Hepatocyte (in vitro differentiated cells): Measurements from ENCODE around the gene HSPA9. TPM values are rescaled to one million over a fixed set of nuclear protein-coding genes. Genes with fewer than 3 reads are reported as not detected.

Source experiments
- DNase-seq: peaks from one replicate; pipeline ENCODE4 v3.0.0-alpha.2; 2016; ENCODE audit warnings: low spot score
- H2AFZ ChIP-seq: fragments of 200-600 bp; sonication (generic); 2 replicates; pipeline ENCODE4 v1.6.0; 2016; ENCODE audit warnings: antibody characterized with exemption, mild to moderate bottlenecking
- H3K27ac ChIP-seq: fragments of 200-600 bp; sonication (generic); 2 replicates; pipeline ENCODE4 v1.5.1; 2016; ENCODE audit warnings: mild to moderate bottlenecking
- H3K27me3 ChIP-seq: fragments of 200-600 bp; sonication (generic); 2 replicates; pipeline ENCODE4 v1.6.1; 2016
- H3K36me3 ChIP-seq: fragments of 200-600 bp; sonication (generic); replicated peaks from 2 replicates; pipeline ENCODE4 v1.5.1; 2016; ENCODE audit warnings: low read depth; ENCODE audit not compliant: insufficient read depth
- H3K4me1 ChIP-seq: fragments of 200-600 bp; sonication (generic); 2 replicates; pipeline ENCODE4 v1.5.1; 2016; ENCODE audit warnings: mild to moderate bottlenecking, moderate library complexity; ENCODE audit not compliant: insufficient read depth
- H3K4me2 ChIP-seq: fragments of 200-600 bp; sonication (generic); 2 replicates; pipeline ENCODE4 v1.6.0; 2016
- H3K4me3 ChIP-seq: fragments of 200-600 bp; sonication (generic); 2 replicates; pipeline ENCODE4 v1.5.1; 2016; ENCODE audit warnings: mild to moderate bottlenecking
- H3K79me2 ChIP-seq: fragments of 200-600 bp; sonication (generic); 2 replicates; pipeline ENCODE4 v1.6.0; 2017; ENCODE audit warnings: mild to moderate bottlenecking
- H3K9me2 ChIP-seq: fragments of 200-600 bp; sonication (generic); replicated peaks from 2 replicates; pipeline ENCODE4 v1.6.0; 2017; ENCODE audit warnings: mild to moderate bottlenecking; ENCODE audit not compliant: insufficient read depth
- H3K9me3 ChIP-seq: fragments of 200-600 bp; sonication (generic); 2 replicates; pipeline ENCODE4 v1.5.1; 2016; ENCODE audit warnings: low read depth, mild to moderate bottlenecking
- H4K20me1 ChIP-seq: fragments of 200-600 bp; sonication (generic); 2 replicates; pipeline ENCODE4 v1.6.0; 2016; ENCODE audit warnings: mild to moderate bottlenecking; ENCODE audit not compliant: insufficient read depth, poor library complexity, severe bottlenecking
- EZH2 ChIP-seq: fragments of 200-600 bp; sonication (generic); IDR thresholded peaks from 2 replicates; pipeline ENCODE4 v1.6.1; 2016; ENCODE audit warnings: antibody characterized with exemption, mild to moderate bottlenecking, borderline replicate concordance
- EZH2phosphoT487 ChIP-seq: fragments of 200-600 bp; sonication (generic); IDR thresholded peaks from one replicate; pipeline ENCODE4 v1.6.1; 2018; ENCODE audit warnings: antibody characterized with exemption, mild to moderate bottlenecking, low read depth, moderate library complexity; ENCODE audit not compliant: unreplicated experiment, severe bottlenecking
- WGBS: methylation state at CpG from one replicate; pipeline ENCODE4 v1.1.6; 2016; ENCODE audit warnings: low lambda C conversion rate; ENCODE audit errors: missing lambda C conversion rate; 5-methylcytosine and 5-hydroxymethylcytosine counted together
- polyA plus RNA-seq: library from polyadenylated mRNA; unstranded; fragments of >200 nt; fragmentation: Nextera tagmentation; extraction: Ambion mirVana; gene quantifications from 2 replicates; pipeline ENCODE4 v1.2.1, GENCODE V29; 2016
- total RNA-seq: library from RNA; depleted of rRNA; stranded (reverse); fragments of >200 nt; gene quantifications from 2 replicates; pipeline ENCODE4 v1.2.3, GENCODE V29; 2014
- TF ChIP-seq, protein P1 (sequence below): fragments of 200-600 bp; sonication (generic); IDR thresholded peaks from 2 replicates; pipeline ENCODE4 v1.5.1; 2016; ENCODE audit warnings: antibody characterized with exemption, mild to moderate bottlenecking; ENCODE audit not compliant: poor library complexity

HSPA9 gene
- total and polyA plus RNA-seq, 2 experiments from 2014 or later, result 211 to 383 TPM

DNA sequence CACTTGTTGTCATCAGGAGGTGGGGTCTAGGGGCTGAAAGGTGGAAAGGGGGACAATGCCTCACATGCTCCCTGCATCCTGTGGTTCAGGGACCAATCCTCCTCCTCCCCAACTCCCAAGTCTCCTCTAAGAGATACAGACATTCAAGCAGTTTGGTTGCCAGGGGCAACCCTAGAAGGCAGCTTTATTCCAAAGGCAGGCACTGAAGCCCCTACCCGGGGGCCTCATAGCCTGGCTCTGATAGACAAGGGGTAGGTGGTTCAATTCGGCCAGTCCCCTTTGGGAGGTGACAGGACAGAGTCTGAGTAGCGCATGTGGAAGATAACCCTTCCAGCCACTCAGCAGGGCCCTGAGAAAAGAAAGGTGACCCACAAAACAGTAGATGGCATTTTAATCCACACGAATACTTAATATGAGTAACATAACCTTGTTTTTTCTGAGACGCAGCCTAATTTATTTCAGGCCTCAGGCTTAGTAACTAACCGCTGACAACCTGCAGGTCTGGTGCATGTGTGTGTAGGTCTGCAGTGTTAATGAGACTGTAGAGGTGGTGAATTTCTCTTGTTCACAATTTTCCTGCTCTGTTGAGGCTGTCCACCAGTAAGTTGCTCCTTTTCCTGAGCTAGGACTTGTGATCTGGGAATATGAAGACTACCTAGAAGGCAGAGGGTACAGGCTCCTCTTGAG, 31.3 kb upstream of the HSPA9 start:
- Histone ChIP-seq H3K9me3 (no peaks in the 10 kb centered on the region), H3K27ac (no peak overlapping the region), H3K4me3 (no peak overlapping the region), H3K4me2 (no peak overlapping the region), H2AFZ (no peak overlapping the region), H3K9me2 (no peaks in the 10 kb centered on the region), H3K27me3 (no peaks in the 10 kb centered on the region), H3K79me2 (no peaks in the 10 kb centered on the region), H4K20me1 (no peaks in the 10 kb centered on the region), H3K4me1 (peaks cover 13% of the 10 kb centered on the region), H3K36me3 (no peaks in the 10 kb centered on the region)
- no peak for DNase-seq
- WGBS, result 68% methylated on average over 6 of the region's 6 CpGs
- TF ChIP-seq, protein P1, sequence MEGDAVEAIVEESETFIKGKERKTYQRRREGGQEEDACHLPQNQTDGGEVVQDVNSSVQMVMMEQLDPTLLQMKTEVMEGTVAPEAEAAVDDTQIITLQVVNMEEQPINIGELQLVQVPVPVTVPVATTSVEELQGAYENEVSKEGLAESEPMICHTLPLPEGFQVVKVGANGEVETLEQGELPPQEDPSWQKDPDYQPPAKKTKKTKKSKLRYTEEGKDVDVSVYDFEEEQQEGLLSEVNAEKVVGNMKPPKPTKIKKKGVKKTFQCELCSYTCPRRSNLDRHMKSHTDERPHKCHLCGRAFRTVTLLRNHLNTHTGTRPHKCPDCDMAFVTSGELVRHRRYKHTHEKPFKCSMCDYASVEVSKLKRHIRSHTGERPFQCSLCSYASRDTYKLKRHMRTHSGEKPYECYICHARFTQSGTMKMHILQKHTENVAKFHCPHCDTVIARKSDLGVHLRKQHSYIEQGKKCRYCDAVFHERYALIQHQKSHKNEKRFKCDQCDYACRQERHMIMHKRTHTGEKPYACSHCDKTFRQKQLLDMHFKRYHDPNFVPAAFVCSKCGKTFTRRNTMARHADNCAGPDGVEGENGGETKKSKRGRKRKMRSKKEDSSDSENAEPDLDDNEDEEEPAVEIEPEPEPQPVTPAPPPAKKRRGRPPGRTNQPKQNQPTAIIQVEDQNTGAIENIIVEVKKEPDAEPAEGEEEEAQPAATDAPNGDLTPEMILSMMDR, result no peak
- no peak for TF ChIP-seq EZH2phosphoT487
- TF ChIP-seq EZH2, result no peak

DNA sequence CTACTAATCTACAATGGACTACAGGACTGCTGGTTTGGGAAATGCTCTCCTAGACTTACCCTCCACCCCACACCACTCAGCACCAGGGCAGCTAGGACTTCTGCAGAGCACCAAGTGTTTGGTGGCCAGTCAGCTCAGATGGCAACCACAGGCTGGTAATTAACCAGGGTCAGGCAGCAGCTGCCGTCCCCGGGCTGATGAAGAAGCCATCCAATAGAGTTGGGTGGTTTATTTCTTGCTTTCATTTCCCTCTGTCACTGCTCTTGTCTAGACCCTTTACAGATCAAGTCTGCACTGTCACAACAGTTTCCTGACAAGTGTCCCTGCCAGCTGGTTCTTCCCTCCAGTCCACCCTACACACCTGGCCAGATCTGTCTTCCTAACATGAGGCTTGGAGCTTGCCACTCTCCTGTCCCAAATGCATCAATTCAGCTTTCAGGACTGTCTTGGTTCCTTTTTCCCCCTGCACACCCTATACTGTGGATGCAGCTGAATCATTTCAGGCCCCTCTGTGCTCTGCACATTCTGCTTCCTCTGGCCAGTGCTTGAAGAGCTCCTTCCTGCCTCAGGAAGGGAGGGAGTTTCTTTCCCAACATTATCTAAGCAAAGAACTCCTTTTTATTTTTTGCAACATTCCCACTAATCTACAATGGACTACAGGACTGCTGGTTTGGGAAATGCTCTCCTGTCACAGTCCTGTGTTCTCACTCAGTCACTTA, 30.2 kb upstream of the HSPA9 start:
- DNase-seq, result no peak
- Histone ChIP-seq H3K27me3 (no peaks in the 10 kb centered on the region), H3K27ac (no peak overlapping the region), H3K4me2 (no peak overlapping the region), H3K79me2 (no peaks in the 10 kb centered on the region), H3K9me3 (no peaks in the 10 kb centered on the region), H4K20me1 (no peaks in the 10 kb centered on the region), H2AFZ (no peak overlapping the region), H3K4me1 (peaks cover 6% of the 10 kb centered on the region), H3K36me3 (no peaks in the 10 kb centered on the region), H3K9me2 (no peaks in the 10 kb centered on the region), H3K4me3 (no peak overlapping the region)
- WGBS, result 77% methylated on average over 2 of the region's 2 CpGs
- TF ChIP-seq EZH2 (no peak), EZH2phosphoT487 (no peak)
- TF ChIP-seq, protein P1, result no peak

DNA sequence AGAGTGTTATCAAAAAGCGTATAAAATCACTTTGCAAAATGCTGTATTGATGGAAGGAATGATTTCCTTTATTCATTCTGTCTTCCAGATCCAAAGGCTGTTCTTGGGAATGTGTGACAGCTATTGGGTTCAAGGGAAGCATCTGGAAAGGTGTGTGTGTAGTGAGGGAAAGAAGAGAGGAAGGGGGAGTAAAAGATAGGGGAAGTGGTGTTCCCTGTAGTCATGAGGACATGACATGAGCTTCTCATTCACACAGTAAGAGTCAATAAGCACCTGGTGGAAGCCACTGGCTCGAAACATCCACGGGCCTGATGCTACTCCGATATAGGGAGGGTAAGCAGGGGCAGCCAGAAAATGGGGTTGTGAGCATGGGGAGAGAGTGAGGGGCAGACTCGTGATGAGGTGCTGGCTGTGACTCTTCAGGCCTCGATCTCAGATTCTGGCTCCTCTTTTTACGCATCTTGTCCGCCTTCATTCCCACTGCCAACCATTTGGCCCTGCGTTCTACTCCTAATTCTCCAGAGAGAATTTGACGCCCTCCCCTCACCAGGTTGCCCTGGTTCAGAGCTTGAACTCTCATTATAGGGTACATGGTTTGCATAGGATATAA, 29.1 kb upstream of the HSPA9 start:
- H3K79me2 ChIP-seq, result no peaks in the 10 kb centered on the region
- H3K27me3 ChIP-seq, result no peaks in the 10 kb centered on the region
- H3K36me3 ChIP-seq, result no peaks in the 10 kb centered on the region
- TF ChIP-seq, protein P1, result no peak
- no peak for TF ChIP-seq EZH2
- no peak for TF ChIP-seq EZH2phosphoT487
- no peak overlapping the region for H3K4me3 ChIP-seq
- DNase-seq, result no peak
- H3K4me1 ChIP-seq, result no peaks in the 10 kb centered on the region
- no peaks in the 10 kb centered on the region for H3K9me3 ChIP-seq
- H3K4me2 ChIP-seq, result no peak overlapping the region
- H2AFZ ChIP-seq, result no peak overlapping the region
- 91% methylated on average over 10 of the region's 10 CpGs for WGBS
- H4K20me1 ChIP-seq, result no peaks in the 10 kb centered on the region
- no peaks in the 10 kb centered on the region for H3K9me2 ChIP-seq
- no peak overlapping the region for H3K27ac ChIP-seq
